ENCODE results near the gene PRDX4. TPM values are rescaled to one million over a fixed set of nuclear protein-coding genes. Genes with fewer than 3 reads are reported as not detected.

PRDX4 gene
- total and polyA plus RNA-seq, 10 of the 15 experiments (the other 5 are each of a cell fraction or from before 2014, with no cell fraction given): 11.1 to 121 (median 59.1) TPM

- ATAC-seq: no peak
These were observed 6.5 kb upstream of the PRDX4 start for GRCh38 chrX:23660766-23661132.

More at GRCh38 chrX:23660766-23661132, 6.5 kb upstream of the PRDX4 start:
- H3K79me2 ChIP-seq (ENCODE audit: control insufficient read depth, insufficient read depth, low read length): no peaks in the 10 kb centered on the region
- TF ChIP-seq BCL3 (IDR thresholded peaks at IDR 0.05; ENCODE audit: borderline replicate concordance, insufficient read depth, low read depth, low read length, poor library complexity, severe bottlenecking) (no peak), ASH2L (IDR thresholded peaks at IDR 0.05; ENCODE audit: borderline replicate concordance, low read depth) (no peak), HDAC6 (IDR thresholded peaks at IDR 0.05; ENCODE audit: unreplicated experiment) (no peak), WRNIP1 (IDR thresholded peaks at IDR 0.05; ENCODE audit: borderline replicate concordance, low read depth, low read length) (no peak), MTA2 (IDR thresholded peaks at IDR 0.05; ENCODE audit: low read depth) (no peak), NFXL1 (IDR thresholded peaks at IDR 0.05; ENCODE audit: borderline replicate concordance) (no peak), TARDBP (IDR thresholded peaks at IDR 0.05; ENCODE audit: borderline replicate concordance) (no peak), YY1 (IDR thresholded peaks at IDR 0.05; ENCODE audit: low read depth, low read length) (no peak), BHLHE40 (IDR thresholded peaks at IDR 0.05; ENCODE audit: borderline replicate concordance in 1 of 2, low read depth in 2 of 2, low read length in 1 of 2) (no peak), ZNF274 (IDR thresholded peaks at IDR 0.05; ENCODE audit: insufficient read depth, insufficient read length) (no peak)
- POLR2A ChIA-PET: no interaction called here
- FAIRE-seq (no peak), DNase-seq (ENCODE audit: low read depth, low spot score) (no peak)
- no peaks in the 10 kb centered on the region for H4K20me1 ChIP-seq (ENCODE audit: control insufficient read depth, insufficient read depth)
- no peak overlapping the region for H3K4me2 ChIP-seq (ENCODE audit: control insufficient read depth, insufficient read depth)
- RAD21 ChIA-PET (ENCODE audit: unreplicated experiment): no interaction called here
- H3K36me3 ChIP-seq (ENCODE audit: control insufficient read depth in 2 of 2, insufficient read depth in 2 of 2, low read length in 1 of 2): no peaks in the 10 kb centered on the region
- in situ Hi-C loops (cut with MboI) (no loop called here), intact Hi-C loops (cut with micrococcal nuclease; ENCODE audit: unreplicated experiment) (loop anchor here (10.0 kb wide), 1 partner anchor 166 kb away; no protein-coding TSS in a partner anchor)
- SMC1A ChIA-PET (ENCODE audit: uncharacterized antibody, unreplicated experiment): no interaction called here
- no TSS peak for BruUV-seq (replicated peaks)
- H3K4me1 ChIP-seq (ENCODE audit: control insufficient read depth, insufficient read depth, low read length): peaks cover 8% of the 10 kb centered on the region
- H3K27ac ChIP-seq (ENCODE audit: control insufficient read depth, insufficient read depth): no peak overlapping the region
- WGBS (ENCODE audit: insufficient coverage, insufficient replicate concordance, low lambda C conversion rate, missing lambda C conversion rate): 75% methylated on average over 2 of the region's 2 CpGs
- no peaks in the 10 kb centered on the region for H3K9me3 ChIP-seq (replicated peaks; ENCODE audit: control insufficient read depth, insufficient read depth, low read length)
- no peaks in the 10 kb centered on the region for H3K27me3 ChIP-seq (replicated peaks in 1 of 2; ENCODE audit: control insufficient read depth in 2 of 2, insufficient read depth in 2 of 2, low read length in 1 of 2)
- H3K9ac ChIP-seq (ENCODE audit: control insufficient read depth, insufficient read depth, low read length): no peak overlapping the region
- CTCF ChIA-PET: no interaction called here
- H3K4me3 ChIP-seq: no peak overlapping the region
- H2AFZ ChIP-seq (ENCODE audit: control insufficient read depth, low read depth, low read length): no peak overlapping the region

Measured in GM12878 (cell line).